ENCODE results near the gene CYGB.

GRCh38 chr17:76497979-76498875 is 39.3 kb downstream of the CYGB start:
- no peak for TF ChIP-seq POLR2AphosphoS5 (IDR thresholded peaks at IDR 0.05; ENCODE audit: low read depth, low read length)
- TF ChIP-seq REST (IDR thresholded peaks at IDR 0.05; ENCODE audit: insufficient read depth in 1 of 2, low read depth in 2 of 2, low read length in 2 of 2): no peak
- TF ChIP-seq TAF1 (IDR thresholded peaks at IDR 0.05; ENCODE audit: borderline replicate concordance, insufficient read depth, low read length): no peak
